C1 segment of cervical spinal cord (tissue), 14 donors: Measurements from ENCODE around the gene HMG20B.
A peak's percentile ranks its signal among the peaks of the same experiment; 100 is the strongest.
"Not testable (repeated sequence)": the region's sequence is repeated elsewhere in the genome, so short reads cannot be mapped to it uniquely, and the experiment has no call there.

Source experiments
- DNase-seq, 14 donors: peaks; one replicate each; lab custom pipeline; 2025; lab: John Stamatoyannopoulos, UW

Gene HMG20B

DNA sequence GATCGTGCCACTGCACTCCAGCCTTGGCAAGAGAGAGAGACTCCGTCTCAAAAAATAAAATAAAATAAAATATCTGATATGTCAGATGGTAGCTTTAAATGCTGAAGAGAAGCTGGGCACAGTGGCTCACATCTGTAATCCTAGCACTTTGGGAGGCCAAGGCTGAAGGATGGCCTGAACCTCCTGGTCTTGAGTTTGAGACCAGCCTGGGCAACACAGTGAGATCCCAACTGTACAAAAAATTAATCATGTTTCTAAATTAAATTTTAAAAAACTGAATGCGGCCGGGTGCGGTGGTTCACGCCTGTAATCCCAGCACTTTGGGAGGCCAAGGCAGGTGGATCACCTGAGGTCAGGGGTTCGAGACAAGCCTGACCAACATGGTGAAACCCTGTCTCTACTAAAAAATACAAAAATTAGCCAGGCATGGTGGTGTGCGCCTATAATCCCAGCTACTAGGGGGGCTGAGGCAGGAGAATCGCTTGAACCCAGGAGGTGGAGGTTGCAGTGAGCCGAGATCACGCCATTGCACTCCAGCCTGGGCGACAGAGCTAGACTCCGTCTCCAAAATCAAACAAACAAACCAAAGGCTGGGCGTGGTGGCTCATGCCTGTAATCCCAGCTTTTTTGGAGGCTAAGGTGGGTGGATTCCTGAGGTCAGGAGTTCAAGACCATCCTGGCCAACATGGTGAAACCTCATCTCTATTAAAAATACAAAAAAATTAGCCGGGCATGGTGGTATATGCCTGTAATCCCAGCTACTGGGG is 11.5 kb downstream of the HMG20B start:
- DNase-seq = not testable (repeated sequence)

DNA sequence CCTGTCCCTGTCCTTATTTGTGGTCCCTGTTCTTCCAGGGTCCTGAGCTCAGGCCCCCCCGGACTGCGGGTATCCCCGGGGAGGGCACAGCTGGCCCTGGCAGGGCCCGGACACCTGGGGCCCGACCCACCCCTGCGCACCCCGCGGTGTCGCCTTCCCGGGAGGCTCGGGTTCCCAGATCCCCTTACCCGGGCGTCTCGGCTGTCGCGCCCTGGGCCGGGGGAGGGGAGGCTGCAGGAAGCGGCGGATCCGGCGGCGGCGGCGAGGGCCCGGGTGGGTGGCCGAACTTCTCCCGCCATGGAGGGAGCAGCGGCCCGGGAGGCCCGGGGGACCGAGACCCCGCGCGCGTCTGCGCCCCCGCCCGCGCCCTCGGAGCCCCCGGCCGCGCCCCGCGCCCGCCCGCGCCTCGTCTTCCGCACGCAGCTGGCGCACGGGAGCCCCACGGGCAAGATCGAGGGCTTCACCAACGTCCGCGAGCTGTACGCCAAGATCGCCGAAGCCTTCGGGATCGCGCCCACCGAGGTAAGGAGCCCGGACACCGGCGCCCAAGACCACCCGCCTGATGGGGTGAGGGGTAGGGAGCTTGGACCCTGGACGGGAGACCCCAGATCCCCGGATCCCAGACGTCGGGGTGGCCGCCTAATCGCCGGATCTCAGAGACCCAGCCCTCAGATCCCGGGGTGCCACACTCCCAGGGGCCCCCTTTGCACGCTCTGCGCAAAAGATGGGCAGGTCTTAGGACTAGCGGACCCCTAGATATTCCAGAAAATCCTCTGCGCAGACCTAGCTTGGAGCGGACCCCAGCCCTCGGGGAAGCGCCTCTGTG is 12.8 kb downstream of the HMG20B start, which contains the start of gene GIPC3:
TSS of gene GIPC3 (plus strand) at position 178 of the 826 bp plus-strand sequence. CDS start at position 298, 120 bp downstream.
- DNase-seq = no peak

DNA sequence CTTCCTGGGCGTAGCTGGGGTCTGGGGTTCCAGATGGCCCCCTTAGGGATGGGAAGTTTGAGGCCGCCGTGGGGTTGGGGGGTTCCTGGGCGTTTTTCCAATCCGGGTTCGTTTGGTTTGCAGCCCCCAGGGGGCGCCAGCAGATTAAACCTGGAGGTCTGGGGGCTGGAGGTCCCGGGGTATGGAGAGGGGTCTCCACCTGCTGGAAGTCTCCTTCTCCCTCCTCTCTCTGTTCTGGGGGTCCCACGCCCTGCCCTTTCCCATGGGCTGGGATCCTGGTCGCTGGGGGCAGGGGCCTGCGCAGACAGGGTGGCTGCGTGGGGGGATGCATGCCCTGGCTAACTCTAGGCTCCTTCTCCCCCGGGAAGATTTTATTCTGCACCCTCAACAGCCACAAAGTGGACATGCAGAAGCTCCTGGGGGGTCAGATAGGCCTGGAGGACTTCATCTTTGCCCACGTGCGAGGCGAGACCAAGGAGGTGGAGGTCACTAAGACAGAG is 13.4 kb downstream of the HMG20B start:
- no peak for DNase-seq

DNA sequence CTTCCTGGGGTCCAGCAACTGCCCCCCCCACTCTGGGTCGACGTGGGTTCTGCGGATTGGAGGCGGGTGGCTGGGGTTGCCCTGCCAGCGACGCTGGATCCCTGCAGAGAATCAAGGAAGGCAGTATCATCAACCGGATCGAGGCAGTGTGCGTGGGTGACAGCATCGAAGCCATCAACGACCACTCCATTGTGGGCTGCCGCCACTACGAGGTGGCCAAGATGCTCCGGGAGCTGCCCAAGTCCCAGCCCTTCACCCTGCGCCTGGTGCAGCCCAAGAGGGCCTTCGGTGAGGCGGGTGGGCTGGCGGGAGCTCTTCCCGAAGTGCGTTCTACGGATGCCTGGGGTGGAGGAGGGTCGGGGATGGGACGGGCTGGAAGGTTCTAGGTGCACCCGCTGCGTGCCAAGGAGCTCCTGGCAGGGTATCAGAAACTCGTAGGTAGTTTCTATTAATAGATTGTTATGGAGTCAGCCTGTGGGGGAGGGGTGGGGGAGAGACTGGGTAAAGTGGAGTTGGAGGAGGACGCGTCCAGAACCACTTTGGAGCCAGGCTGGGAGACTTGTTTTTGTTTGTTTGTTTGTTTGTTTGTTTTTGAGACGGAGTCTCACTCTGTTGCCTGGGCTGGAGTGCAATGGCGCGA is 14.1 kb downstream of the HMG20B start:
- DNase-seq = no peak

DNA sequence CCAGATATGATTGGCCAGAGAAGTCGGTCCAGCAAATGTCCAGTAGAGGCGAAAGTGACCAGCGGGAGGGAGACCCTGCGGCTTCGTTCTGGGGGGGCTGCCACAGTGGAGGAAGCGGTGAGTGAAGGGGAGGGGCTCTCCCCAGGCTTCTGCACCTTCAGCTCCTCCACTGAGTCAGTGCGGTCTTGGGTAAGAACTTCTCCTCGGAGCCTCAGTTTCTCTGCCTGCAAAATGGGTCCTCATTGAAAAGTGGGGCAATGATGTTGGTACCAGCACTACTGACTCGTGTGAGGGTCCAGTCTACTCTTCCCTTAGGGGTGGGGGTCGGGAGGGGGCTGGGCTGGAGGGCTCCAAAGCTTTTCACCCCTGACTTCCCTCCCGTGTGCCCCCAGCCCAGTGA is 16.7 kb downstream of the HMG20B start:
- no peak for DNase-seq

DNA sequence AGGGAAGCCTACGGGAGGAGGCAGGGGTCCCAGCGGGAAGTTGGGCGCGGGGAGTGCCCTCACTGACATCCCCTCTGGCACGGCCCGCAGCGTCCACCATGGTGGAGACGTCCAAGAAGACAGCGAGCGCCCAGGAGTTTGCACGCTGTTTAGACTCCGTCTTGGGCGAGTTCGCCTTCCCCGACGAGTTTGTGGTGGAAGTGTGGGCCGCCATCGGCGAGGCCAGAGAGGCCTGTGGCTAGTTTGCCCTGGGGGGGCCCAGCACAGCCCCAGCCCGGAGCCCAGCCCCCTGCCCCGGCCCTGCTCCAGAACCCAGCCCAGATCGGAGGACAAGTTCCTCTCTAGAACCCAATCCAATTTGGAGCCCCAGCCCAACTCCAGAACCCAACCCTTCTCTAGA is 17.2 kb downstream of the HMG20B start:
- DNase-seq = no peak

DNA sequence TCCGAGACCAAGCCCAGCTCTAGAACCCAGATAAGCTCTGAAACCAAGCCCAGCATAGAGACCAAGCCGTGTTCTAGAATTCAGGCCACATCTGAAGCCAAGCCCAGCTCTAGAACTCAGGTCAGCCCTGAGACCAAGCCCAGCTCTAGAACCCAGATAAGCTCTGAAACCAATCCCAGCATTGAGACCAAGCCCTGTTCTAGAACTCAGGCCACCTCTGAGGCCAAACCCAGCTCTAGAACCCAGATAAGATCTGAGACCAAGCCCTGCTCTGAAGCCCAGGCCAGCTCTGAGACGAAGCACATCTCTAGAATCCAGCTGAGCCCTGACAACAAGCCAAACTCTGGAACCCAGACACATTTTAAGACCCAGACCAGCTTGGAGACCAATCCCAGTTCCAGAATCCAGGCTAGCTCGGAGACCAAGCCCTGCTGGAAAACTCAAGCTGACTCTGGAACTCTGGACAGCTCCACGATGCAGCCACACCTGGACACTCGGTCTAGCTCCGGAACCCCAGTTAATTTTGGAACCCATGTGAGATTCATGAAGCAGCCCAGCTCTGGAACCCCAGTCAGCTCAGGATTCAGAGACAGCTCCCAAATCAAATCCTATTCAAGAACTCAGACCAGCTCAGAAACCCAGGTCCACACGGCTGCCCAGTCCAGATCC is 18.4 kb downstream of the HMG20B start:
- DNase-seq = no peak

DNA sequence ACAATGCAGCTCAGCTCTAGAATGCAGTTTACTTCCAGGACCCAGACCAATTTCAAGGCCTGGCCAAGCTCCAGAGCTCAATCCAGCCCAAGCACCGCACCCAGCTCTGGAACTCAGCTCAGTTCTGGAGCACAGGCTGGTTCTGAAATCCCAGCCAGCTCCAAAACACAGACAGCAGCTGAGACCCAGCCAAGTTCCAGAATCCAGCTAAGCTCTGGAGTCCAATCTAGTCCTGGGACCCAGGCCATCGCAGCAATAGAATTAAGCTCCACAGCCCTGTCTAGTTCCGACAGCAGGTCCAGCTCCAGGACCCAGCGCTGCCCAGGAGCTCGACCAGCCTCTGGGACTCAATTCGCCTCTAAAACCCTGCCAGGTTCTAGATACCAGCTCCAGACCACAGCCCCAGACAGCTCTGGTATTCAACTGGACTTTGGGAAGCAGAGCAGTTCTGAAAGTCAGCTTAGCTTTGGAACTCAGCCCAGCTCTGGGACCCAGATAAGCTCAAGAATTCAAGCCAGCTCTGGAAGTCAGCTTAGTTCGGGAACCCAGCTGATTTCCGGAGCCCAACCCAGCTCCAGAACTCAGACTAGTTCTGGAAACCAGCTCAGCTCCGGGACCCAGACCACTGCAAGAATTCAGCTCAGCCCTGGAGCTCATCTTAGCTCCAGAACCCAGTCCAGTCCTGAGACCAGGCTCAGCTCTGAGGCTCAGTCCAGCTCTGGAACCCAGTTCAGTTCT is 19.3 kb downstream of the HMG20B start:
- DNase-seq = no peak

DNA sequence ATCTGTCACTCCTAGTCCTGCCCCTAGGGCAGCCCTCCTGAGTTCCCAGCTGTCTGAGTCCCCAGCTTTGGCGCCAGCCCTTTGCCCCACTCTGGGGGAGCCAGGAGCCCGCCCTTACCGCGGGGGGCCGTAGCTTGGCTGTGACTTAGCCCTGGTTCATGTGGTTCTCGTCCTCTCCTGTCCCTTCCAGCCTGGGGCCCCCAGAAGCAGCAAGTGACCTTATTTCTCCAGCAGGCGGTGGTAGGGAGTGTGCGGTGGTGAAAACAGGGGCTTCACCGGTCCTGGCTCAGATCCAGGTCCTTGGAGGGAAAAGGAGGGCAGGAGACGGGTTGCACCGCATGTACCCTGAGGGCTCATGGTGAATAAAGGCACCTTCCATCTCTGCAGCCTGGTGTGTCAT is 20.4 kb downstream of the HMG20B start:
- no peak for DNase-seq

DNA sequence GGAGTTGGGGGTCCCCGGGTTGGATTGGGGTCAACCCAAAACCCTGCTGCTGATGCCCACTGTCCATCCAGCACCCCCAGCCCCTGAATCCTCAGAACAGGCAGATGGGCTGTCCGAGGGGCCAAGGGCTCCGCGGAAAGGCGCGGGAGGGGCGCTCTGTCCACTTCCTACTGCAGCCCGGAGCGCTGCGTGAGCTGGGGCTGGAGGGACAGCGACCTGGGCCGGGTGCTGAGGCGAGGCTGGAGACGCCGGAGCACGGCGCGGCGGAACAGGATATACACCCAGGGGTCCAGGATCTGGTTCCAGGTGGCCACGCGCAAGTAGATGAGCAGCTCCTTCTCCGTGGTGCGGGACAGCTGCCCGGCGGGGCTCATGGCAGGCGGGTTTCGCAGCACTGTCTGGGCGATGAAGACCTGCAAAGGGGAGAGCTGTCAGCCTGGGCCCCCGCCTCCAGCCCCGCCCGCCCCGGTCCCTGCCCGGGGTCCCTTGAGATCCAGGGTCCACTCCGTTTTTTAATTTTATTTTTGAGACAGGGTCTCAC is 22.8 kb downstream of the HMG20B start:
- DNase-seq = no peak

DNA sequence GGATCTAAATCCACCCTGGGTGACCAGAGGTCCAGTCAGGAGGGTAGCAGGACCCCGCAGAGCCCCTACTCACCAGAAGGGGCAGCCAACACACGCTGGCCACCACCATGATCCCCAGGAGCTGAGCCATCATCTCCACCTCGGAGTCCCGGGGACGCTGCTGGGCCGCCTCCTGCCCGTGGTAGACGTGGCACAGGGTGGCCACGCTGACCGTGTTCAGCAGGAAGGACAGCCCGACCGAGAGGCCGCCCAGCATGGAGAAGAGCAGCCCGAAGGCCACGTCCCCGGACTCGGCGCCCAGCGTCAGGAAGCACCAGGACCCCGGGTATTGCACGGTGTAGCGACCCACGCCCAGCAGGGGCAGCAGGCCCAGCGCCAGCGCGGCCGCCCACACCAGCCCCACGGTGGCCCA is 27.0 kb downstream of the HMG20B start:
- no peak for DNase-seq

DNA sequence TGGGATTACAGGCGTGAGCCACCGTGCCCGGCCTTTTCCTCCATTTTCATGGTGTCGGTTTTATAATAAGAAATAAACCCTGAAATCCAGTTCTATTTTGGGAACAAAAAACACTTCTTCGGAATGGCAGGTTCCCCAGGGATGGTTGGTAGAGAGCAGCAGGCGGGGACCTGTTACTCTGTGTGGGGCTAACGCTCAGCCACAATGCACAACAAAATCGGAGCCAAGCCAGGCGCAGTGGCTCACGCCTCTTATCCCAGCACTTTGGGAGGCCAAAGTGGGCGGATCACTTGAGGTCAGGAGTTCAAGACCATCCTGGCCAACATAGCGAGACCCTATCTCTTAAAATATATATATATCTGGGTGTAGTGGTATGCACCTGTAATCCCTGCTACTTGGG is 28.3 kb downstream of the HMG20B start:
- DNase-seq = no peak

DNA sequence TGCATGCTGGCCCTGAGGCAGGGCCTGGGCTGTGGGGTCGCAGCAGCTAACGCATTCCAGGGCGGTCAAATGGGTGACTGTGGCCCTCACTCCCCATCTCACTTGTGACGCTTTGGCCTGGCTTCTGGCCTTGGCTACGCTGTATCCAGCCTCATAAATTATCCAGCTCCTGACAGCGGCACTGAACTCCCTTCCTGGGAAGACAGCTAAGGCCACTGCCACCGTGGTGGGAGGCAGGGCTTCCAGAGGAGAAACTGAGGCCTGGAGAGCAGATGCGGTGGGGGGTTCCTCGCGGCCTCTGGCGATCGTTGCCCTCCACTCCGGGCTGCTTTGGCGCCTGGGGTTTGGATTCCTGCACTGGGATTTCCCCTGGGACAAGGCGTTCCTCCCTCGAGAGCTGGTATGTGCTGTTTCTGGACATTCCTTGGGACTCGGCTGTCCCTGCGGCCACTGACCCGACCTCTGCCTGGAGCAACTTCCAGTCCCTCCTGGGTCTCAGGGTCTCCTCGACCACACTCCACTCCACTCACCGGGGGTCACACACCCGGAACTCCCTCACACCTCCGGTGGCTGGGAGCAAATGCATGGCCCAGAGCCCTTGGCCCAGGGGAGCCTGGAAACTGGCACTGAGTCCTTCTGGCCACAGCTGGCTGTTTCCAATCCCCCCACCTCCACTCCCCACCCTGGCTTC is 30.5 kb downstream of the HMG20B start:
- no peak for DNase-seq

DNA sequence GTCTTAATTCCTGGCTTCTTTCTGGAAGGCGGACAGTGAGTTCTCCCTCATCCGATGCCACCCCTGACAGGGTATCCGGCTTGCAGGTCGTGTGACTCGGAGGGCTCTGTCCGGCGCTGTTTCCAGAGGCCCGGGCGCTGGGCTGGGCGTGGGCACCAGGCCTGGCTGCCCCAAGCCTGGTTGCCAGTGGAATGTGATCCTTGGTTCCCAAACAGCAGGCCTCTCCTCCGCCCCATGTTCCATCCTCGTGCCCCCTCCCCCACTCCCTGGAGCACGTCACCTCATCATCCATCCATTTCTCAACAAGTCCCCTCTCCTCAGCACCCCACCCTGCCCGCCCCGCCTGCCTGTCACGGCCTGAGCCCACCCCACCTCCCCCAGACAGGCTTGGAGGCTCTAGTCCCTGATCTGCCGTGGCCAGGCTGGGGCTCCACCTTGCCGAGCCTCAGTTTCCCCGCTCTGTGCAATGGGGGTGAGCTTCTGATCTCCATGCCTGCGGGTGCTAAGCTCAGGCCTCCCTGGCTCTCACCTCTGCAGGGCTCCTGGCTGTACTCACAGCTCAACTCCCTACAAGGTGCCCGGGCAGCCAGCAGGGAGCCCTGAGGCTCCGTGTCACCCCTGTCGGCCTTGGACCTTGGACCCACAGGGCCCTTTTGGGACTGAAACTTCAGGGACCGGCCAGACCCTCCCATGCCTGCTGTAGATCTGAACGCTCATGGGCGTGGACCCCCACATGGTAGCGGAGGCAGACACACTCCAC is 31.7 kb downstream of the HMG20B start:
- DNase-seq = no peak

DNA sequence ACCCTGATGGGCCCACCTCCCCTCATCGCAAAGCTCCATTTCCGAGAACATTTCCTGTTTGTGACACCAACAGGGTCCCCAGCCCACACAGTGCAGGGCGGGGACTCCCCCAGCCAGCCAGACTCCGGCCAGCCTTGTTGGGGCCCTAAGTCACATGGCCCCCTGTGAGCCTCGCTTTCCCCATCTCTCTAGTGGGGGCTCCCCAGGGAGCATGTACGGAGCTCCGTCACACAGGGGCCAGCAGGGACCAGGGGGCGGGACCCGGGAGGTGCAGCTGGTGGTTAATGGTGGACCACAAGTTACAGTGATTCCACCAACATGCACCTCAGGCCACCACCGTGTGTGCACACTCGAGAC is 32.2 kb downstream of the HMG20B start:
- no peak for DNase-seq

DNA sequence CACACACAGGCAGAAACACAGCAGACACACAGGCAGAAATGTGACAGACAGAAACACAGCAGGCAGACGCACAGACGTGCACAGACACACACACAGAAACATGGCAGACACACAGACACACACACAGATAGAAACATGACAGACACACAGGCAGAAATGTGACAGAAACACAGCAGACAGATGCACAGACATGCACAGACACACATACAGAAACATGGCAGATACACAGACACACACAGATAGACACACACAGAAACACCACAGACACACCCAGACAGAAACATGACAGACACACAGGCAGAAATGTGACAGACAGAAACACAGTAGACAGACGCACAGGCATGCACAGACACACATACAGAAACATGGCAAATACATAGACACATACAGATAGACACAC is 32.6 kb downstream of the HMG20B start:
- DNase-seq = no peak

DNA sequence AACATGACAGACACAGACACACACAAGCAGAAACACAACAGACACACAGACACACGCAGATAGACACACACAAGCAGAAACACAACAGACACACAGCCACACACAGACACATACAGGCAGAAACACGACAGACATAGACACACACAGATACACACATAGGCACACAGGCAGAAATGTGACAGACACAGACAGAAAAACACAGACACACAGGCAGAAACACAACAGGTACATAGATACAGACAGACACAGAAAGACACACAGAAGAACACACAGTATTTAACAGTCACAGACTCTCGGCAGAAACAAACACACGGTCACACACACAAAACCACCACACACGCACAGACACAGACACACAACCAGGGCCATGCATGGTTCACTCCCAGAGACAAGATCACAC is 33.0 kb downstream of the HMG20B start:
- DNase-seq = no peak

DNA sequence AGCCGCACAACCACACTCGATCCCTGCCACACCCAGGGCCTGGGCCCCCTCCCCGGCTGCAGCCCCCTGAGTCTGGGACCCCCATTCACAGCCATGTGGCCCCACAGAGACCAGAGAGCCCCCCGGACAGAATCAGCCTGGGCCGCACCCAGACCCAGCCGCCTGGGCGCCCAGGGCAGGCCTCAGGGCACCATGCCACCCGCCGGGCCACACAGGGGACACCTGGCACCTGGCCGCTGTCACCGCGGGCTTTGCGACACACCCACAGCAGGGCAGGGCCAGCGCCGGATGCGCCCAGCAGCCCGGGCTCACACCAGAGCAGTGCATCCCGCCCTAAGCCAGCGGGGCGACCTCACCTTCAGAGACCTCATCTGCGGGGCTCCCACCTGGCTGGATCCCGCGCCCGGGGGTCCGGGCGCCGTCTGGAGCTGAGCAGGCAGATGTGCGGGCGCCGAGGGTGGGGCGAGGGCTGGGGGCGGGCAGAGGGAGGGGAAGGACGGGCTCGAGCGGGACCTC is 33.5 kb downstream of the HMG20B start:
- DNase-seq = no peak

DNA sequence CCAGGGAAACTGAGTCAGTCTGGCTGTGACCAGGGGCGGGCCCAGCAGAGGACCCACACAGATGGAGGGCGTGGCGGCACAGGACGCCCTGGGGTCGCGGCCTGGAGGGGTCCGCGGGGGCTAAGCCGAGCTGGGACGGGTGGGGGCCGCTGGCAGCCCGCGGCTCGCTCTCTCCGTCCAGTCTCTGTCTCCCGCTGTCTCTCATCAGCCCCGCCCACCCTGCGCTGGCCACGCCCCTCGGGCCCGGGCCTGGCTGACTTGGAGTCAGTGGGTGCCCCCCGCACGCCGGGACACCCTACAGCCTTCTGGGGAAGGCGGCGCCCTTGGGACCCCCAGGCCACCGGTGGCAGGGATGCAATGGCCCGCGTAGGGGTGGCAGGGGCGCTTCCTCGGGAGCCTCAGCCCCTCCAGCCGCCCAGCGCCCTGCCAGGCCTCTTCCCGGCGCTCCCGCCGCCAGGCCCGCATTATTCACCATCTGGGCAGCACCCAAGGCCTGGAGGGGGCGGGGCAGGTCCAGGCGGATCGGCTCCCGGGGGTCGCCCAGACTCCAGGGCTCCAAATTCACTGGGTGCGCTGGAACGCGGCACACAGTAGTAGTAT is 34.0 kb downstream of the HMG20B start, which contains the start of gene TBXA2R:
TSS of gene TBXA2R (minus strand) at position 186 of the 600 bp plus-strand sequence. CDS start 6,241 bp downstream, outside the sequence.
- peak in 6 of 14 donors; percentile 14 to 55 (median 34) for DNase-seq
